ENCODE data around the gene TM7SF2.

TM7SF2 gene

GRCh38 chr11:65125197-65126056, 13.8 kb downstream of the TM7SF2 start:
- H3K9me3 Mint-ChIP-seq, result no peaks in the 10 kb centered on the region
- peaks cover 38% of the 10 kb centered on the region for H3K36me3 Mint-ChIP-seq (ENCODE audit: low read depth)
- H3K27ac Mint-ChIP-seq, result no peak overlapping the region
- no peak for DNase-seq (ENCODE audit: low spot score)
- no peak overlapping the region for H3K4me3 Mint-ChIP-seq
- no peaks in the 10 kb centered on the region for H3K27me3 Mint-ChIP-seq (ENCODE audit: low read depth)
- peaks cover 12% of the 10 kb centered on the region for H3K4me1 Mint-ChIP-seq (ENCODE audit: low read depth)

- H3K4me3 Mint-ChIP-seq, result no peak overlapping the region
- peaks cover 32% of the 10 kb centered on the region for H3K36me3 Mint-ChIP-seq (ENCODE audit: low read depth)
- no peak for DNase-seq (ENCODE audit: low spot score)
- no peaks in the 10 kb centered on the region for H3K9me3 Mint-ChIP-seq
- H3K27ac Mint-ChIP-seq, result no peak overlapping the region
- H3K27me3 Mint-ChIP-seq (ENCODE audit: low read depth), result no peaks in the 10 kb centered on the region
- H3K4me1 Mint-ChIP-seq (ENCODE audit: low read depth), result peaks cover 2% of the 10 kb centered on the region
Measured at GRCh38 chr11:65126624-65127274, 15.1 kb downstream of the TM7SF2 start.

GRCh38 chr11:65127473-65128181, 16.0 kb downstream of the TM7SF2 start:
- H3K4me3 Mint-ChIP-seq, result no peak overlapping the region
- no peak for DNase-seq (ENCODE audit: low spot score)
- peaks cover 4% of the 10 kb centered on the region for H3K4me1 Mint-ChIP-seq (ENCODE audit: low read depth)
- no peak overlapping the region for H3K27ac Mint-ChIP-seq
- H3K36me3 Mint-ChIP-seq (ENCODE audit: low read depth), result peaks cover 35% of the 10 kb centered on the region
- no peaks in the 10 kb centered on the region for H3K9me3 Mint-ChIP-seq
- no peaks in the 10 kb centered on the region for H3K27me3 Mint-ChIP-seq (ENCODE audit: low read depth)

- Mint-ChIP-seq H3K9me3 (no peaks in the 10 kb centered on the region), H3K4me1 (ENCODE audit: low read depth) (peaks cover 8% of the 10 kb centered on the region), H3K4me3 (no peak overlapping the region), H3K27me3 (ENCODE audit: low read depth) (no peaks in the 10 kb centered on the region), H3K27ac (no peak overlapping the region), H3K36me3 (ENCODE audit: low read depth) (peaks cover 39% of the 10 kb centered on the region)
- DNase-seq (ENCODE audit: low spot score), result no peak
Measured at GRCh38 chr11:65128182-65129145, 16.8 kb downstream of the TM7SF2 start.

GRCh38 chr11:65129649-65130441, 18.2 kb downstream of the TM7SF2 start:
- no peak for DNase-seq (ENCODE audit: low spot score)
- H3K4me1 Mint-ChIP-seq (ENCODE audit: low read depth), result peaks cover 9% of the 10 kb centered on the region
- H3K27ac Mint-ChIP-seq, result no peak overlapping the region
- H3K9me3 Mint-ChIP-seq, result no peaks in the 10 kb centered on the region
- H3K4me3 Mint-ChIP-seq, result no peak overlapping the region
- peaks cover 39% of the 10 kb centered on the region for H3K36me3 Mint-ChIP-seq (ENCODE audit: low read depth)
- H3K27me3 Mint-ChIP-seq (ENCODE audit: low read depth), result no peaks in the 10 kb centered on the region

GRCh38 chr11:65130631-65131416, 19.2 kb downstream of the TM7SF2 start:
- Mint-ChIP-seq H3K4me1 (ENCODE audit: low read depth) (peaks cover 12% of the 10 kb centered on the region), H3K27me3 (ENCODE audit: low read depth) (no peaks in the 10 kb centered on the region), H3K36me3 (ENCODE audit: low read depth) (peaks cover 36% of the 10 kb centered on the region), H3K9me3 (no peaks in the 10 kb centered on the region), H3K4me3 (no peak overlapping the region), H3K27ac (no peak overlapping the region)
- DNase-seq (ENCODE audit: low spot score), result no peak

- Mint-ChIP-seq H3K9me3 (no peaks in the 10 kb centered on the region), H3K27ac (no peak overlapping the region), H3K4me1 (ENCODE audit: low read depth) (peaks cover 18% of the 10 kb centered on the region), H3K4me3 (no peak overlapping the region), H3K36me3 (ENCODE audit: low read depth) (peaks cover 34% of the 10 kb centered on the region), H3K27me3 (ENCODE audit: low read depth) (no peaks in the 10 kb centered on the region)
- DNase-seq (ENCODE audit: low spot score), result no peak
Measured at GRCh38 chr11:65131417-65131776, 19.7 kb downstream of the TM7SF2 start.

- H3K4me3 Mint-ChIP-seq, result no peak overlapping the region
- peaks cover 30% of the 10 kb centered on the region for H3K36me3 Mint-ChIP-seq (ENCODE audit: low read depth)
- no peaks in the 10 kb centered on the region for H3K9me3 Mint-ChIP-seq
- H3K4me1 Mint-ChIP-seq (ENCODE audit: low read depth), result peaks cover 22% of the 10 kb centered on the region
- H3K27me3 Mint-ChIP-seq (ENCODE audit: low read depth), result no peaks in the 10 kb centered on the region
- no peak for DNase-seq (ENCODE audit: low spot score)
- no peak overlapping the region for H3K27ac Mint-ChIP-seq
Measured at GRCh38 chr11:65131895-65132237, 20.2 kb downstream of the TM7SF2 start.

GRCh38 chr11:65132238-65132987, 20.7 kb downstream of the TM7SF2 start:
- Mint-ChIP-seq H3K36me3 (ENCODE audit: low read depth) (peaks cover 26% of the 10 kb centered on the region), H3K9me3 (no peaks in the 10 kb centered on the region), H3K4me1 (ENCODE audit: low read depth) (peaks cover 22% of the 10 kb centered on the region), H3K27me3 (ENCODE audit: low read depth) (no peaks in the 10 kb centered on the region), H3K4me3 (peak overlapping the region; percentile 95), H3K27ac (peak overlapping the region; percentile 20)
- DNase-seq (ENCODE audit: low spot score), result no peak

GRCh38 chr11:65132988-65133700, 21.5 kb downstream of the TM7SF2 start:
- peak; percentile 48 for DNase-seq (ENCODE audit: low spot score)
- H3K4me1 Mint-ChIP-seq (ENCODE audit: low read depth), result peaks cover 22% of the 10 kb centered on the region
- H3K9me3 Mint-ChIP-seq, result no peaks in the 10 kb centered on the region
- H3K27ac Mint-ChIP-seq, result peak overlapping the region; percentile 98
- peaks cover 26% of the 10 kb centered on the region for H3K36me3 Mint-ChIP-seq (ENCODE audit: low read depth)
- peak overlapping the region; percentile 95 for H3K4me3 Mint-ChIP-seq
- H3K27me3 Mint-ChIP-seq (ENCODE audit: low read depth), result no peaks in the 10 kb centered on the region

- H3K27ac Mint-ChIP-seq, result peak overlapping the region; percentile 98
- no peaks in the 10 kb centered on the region for H3K9me3 Mint-ChIP-seq
- H3K4me3 Mint-ChIP-seq, result peak overlapping the region; percentile 95
- DNase-seq (ENCODE audit: low spot score), result no peak
- peaks cover 22% of the 10 kb centered on the region for H3K4me1 Mint-ChIP-seq (ENCODE audit: low read depth)
- no peaks in the 10 kb centered on the region for H3K27me3 Mint-ChIP-seq (ENCODE audit: low read depth)
- peaks cover 23% of the 10 kb centered on the region for H3K36me3 Mint-ChIP-seq (ENCODE audit: low read depth)
Measured at GRCh38 chr11:65133724-65134123, 22.1 kb downstream of the TM7SF2 start.
